ENCODE data around the gene UBR2. TPM values are rescaled to one million over a fixed set of nuclear protein-coding genes. Genes with fewer than 3 reads are reported as not detected.

UBR2 gene
- total and polyA plus RNA-seq, 2 of the 4 experiments (the other 2 are of a cell fraction): 7.7 to 32.3 TPM

DNA sequence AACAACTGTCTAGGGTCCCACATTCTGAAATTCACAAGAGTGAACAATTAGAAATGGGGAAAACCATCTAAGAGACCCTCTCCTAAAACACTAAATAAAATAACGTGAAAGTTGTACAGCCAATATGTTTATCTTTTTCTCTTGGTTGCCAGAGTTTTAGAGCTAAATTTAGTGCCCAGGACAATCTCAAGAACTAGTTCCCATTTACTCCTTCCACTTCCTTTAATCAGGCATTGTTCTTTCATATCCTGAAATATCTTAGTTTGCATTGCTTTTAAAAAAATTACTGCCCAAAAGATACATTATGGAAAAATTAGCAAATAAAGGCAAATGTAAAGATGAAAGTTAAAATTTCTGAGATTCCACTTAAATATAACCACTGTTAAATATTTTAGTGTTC is 33.1 kb upstream of the UBR2 start:
- CTCF ChIA-PET: no interaction called here

More for the DNA sequence above, 33.1 kb upstream of the UBR2 start:
- Histone ChIP-seq H2BK15ac (ENCODE audit: low read depth, low read length) (no peak overlapping the region), H3K4me3 (ENCODE audit: insufficient read depth, low read depth, low read length) (no peak overlapping the region), H3K18ac (ENCODE audit: low read depth, low read length) (no peak overlapping the region), H3K9me3 (ENCODE audit: control insufficient read depth, insufficient read depth, low read length) (no peaks in the 10 kb centered on the region), H2BK120ac (ENCODE audit: low read depth, low read length) (no peak overlapping the region), H3K56ac (ENCODE audit: extremely low read depth, insufficient read depth, low read length) (no peak overlapping the region), H2BK20ac (ENCODE audit: low read depth, low read length) (0 out of 2 replicates have a peak overlapping the region, but pooled peaks have one; percentile 28), H4K20me1 (ENCODE audit: insufficient read depth, low read length) (no peaks in the 10 kb centered on the region), H2AFZ (replicated peaks; ENCODE audit: low read length, poor library complexity) (no peak overlapping the region), H3K14ac (replicated peaks; ENCODE audit: low read depth, low read length) (no peak overlapping the region), H3K4me1 (ENCODE audit: control insufficient read depth, insufficient read depth, low read length) (no peaks in the 10 kb centered on the region; the same call in 1 of the 2 replicates), H3K36me3 (ENCODE audit: control insufficient read depth, insufficient read depth, low read length) (no peaks in the 10 kb centered on the region), H4K8ac (ENCODE audit: low read depth in 2 of 2, low read length in 2 of 2) (no peak overlapping the region), H3K79me1 (ENCODE audit: low read depth in 1 of 2, low read length in 2 of 2) (no peaks in the 10 kb centered on the region), H2BK5ac (ENCODE audit: low read depth, low read length, poor library complexity, severe bottlenecking) (no peak overlapping the region), H3K27me3 (ENCODE audit: control insufficient read depth, insufficient read depth, low read length) (no peaks in the 10 kb centered on the region), H3K23ac (ENCODE audit: low read depth, low read length) (no peak overlapping the region), H3K4me2 (ENCODE audit: low read depth, low read length) (no peak overlapping the region), H4K91ac (ENCODE audit: insufficient read depth, low read depth, low read length) (no peak overlapping the region), H3K9me1 (ENCODE audit: insufficient read depth, low read length) (no peaks in the 10 kb centered on the region), H2AK9ac (replicated peaks; ENCODE audit: low read depth, low read length, poor library complexity) (no peak overlapping the region), H3K27ac (ENCODE audit: insufficient read depth, low read length) (no peak overlapping the region), H3K9ac (ENCODE audit: low read depth, low read length) (no peak overlapping the region), H2AK5ac (ENCODE audit: low read depth, low read length) (no peak overlapping the region), H3K4ac (ENCODE audit: low read depth, low read length) (no peak overlapping the region), H4K5ac (ENCODE audit: low read depth, low read length) (no peak overlapping the region)
- in situ Hi-C loops (cut with MboI; ENCODE audit: low sequenced_read_pairs): no loop called here
- intact Hi-C loops (cut with micrococcal nuclease): no loop called here
- DNase-seq: no peak
- ATAC-seq (ENCODE audit: low read depth): no peak
- TF ChIP-seq RFX5 (IDR thresholded peaks at IDR 0.05; ENCODE audit: low read depth, low read length) (no peak), MAZ (IDR thresholded peaks at IDR 0.05; ENCODE audit: borderline replicate concordance, low read depth, low read length) (no peak), RAD21 (IDR thresholded peaks at IDR 0.05; ENCODE audit: low read length) (no peak), SMC3 (IDR thresholded peaks at IDR 0.05; ENCODE audit: low read depth, low read length) (no peak), MAFK (IDR thresholded peaks at IDR 0.05; ENCODE audit: low read depth, low read length) (no peak), FOS (IDR thresholded peaks at IDR 0.05; ENCODE audit: low read depth, low read length) (no peak), NFE2L2 (IDR thresholded peaks at IDR 0.05; ENCODE audit: low read depth, low read length) (no peak), CHD1 (IDR thresholded peaks at IDR 0.05; ENCODE audit: low read depth, low read length) (no peak), POLR2A (IDR thresholded peaks at IDR 0.05; ENCODE audit: low read depth, low read length) (no peak)
- TF ChIP-seq, protein P1, sequence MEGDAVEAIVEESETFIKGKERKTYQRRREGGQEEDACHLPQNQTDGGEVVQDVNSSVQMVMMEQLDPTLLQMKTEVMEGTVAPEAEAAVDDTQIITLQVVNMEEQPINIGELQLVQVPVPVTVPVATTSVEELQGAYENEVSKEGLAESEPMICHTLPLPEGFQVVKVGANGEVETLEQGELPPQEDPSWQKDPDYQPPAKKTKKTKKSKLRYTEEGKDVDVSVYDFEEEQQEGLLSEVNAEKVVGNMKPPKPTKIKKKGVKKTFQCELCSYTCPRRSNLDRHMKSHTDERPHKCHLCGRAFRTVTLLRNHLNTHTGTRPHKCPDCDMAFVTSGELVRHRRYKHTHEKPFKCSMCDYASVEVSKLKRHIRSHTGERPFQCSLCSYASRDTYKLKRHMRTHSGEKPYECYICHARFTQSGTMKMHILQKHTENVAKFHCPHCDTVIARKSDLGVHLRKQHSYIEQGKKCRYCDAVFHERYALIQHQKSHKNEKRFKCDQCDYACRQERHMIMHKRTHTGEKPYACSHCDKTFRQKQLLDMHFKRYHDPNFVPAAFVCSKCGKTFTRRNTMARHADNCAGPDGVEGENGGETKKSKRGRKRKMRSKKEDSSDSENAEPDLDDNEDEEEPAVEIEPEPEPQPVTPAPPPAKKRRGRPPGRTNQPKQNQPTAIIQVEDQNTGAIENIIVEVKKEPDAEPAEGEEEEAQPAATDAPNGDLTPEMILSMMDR (conservative IDR thresholded peaks at IDR 0.05; ENCODE audit: low read depth, low read length): no peak
- dilution Hi-C loops (cut with HindIII; ENCODE audit: low sequenced_read_pairs, unreplicated experiment): no loop called here
- POLR2A ChIA-PET (ENCODE audit: unreplicated experiment): no interaction called here
- BruUV-seq (replicated peaks): no TSS peak
- WGBS, 2 experiments (ENCODE audit: extremely low coverage in 2 of 2, insufficient read length in 1 of 2): 57% methylated on average over 1 of the region's 1 CpG; no CpG with 5 or more reads in 1 of the 2 experiments
